Astrocyte (in vitro differentiated cells and primary cell): ENCODE data around the gene PEAR1. TPM values are rescaled to one million over a fixed set of nuclear protein-coding genes. Genes with fewer than 3 reads are reported as not detected.
A peak's percentile ranks its signal among the peaks of the same experiment; 100 is the strongest.

Experiments used
- DNase-seq: peaks from one replicate; pipeline ENCODE4 v3.0.0-alpha.2; 2010; ENCODE audit warnings: low read depth
- FAIRE-seq: peaks from 2 replicates; lab custom pipeline; 2011; peaks lifted over from hg19 to GRCh38; lab: Jason Lieb, UNC
- H2AFZ ChIP-seq: 2 replicates; pipeline ENCODE4 v1.6.0; 2012; ENCODE audit warnings: low read depth, low read length, inconsistent platforms
- H3K27ac ChIP-seq: 2 replicates; pipeline ENCODE4 v1.5.1; 2011; ENCODE audit warnings: low read depth, low read length, inconsistent platforms
- H3K27me3 ChIP-seq: 2 replicates; pipeline ENCODE4 v1.6.0; 2011; ENCODE audit warnings: low read length, inconsistent platforms; ENCODE audit not compliant: insufficient read depth
- H3K36me3 ChIP-seq: 2 replicates; pipeline ENCODE4 v1.5.1; 2011; ENCODE audit warnings: low read length, inconsistent platforms; ENCODE audit not compliant: insufficient read depth
- H3K4me1 ChIP-seq: 2 replicates; pipeline ENCODE4 v1.5.1; 2011; ENCODE audit warnings: low read length, inconsistent platforms; ENCODE audit not compliant: insufficient read depth
- H3K4me2 ChIP-seq: 2 replicates; pipeline ENCODE4 v1.6.0; 2012; ENCODE audit warnings: low read length, inconsistent platforms
- H3K4me3 ChIP-seq: 2 replicates; pipeline ENCODE4 v1.5.1; 2011; ENCODE audit warnings: low read depth, mild to moderate bottlenecking, low read length, inconsistent platforms; ENCODE audit not compliant: insufficient read depth
- H3K79me2 ChIP-seq: 2 replicates; pipeline ENCODE4 v1.6.0; 2012; ENCODE audit warnings: mild to moderate bottlenecking, low read length, inconsistent platforms; ENCODE audit not compliant: insufficient read depth
- H3K9ac ChIP-seq: 2 replicates; pipeline ENCODE4 v1.6.0; 2012; ENCODE audit warnings: mild to moderate bottlenecking, low read length, inconsistent platforms
- H3K9me3 ChIP-seq: 2 replicates; pipeline ENCODE4 v1.5.1; 2012; ENCODE audit warnings: low read depth, mild to moderate bottlenecking, low read length, inconsistent platforms; ENCODE audit not compliant: insufficient read depth
- H4K20me1 ChIP-seq: 2 replicates; pipeline ENCODE4 v1.6.0; 2012; ENCODE audit warnings: low read length, inconsistent platforms; ENCODE audit not compliant: insufficient read depth
- H3K27ac Mint-ChIP-seq: one replicate; pipeline ENCODE4 v1.8.0; 2021; ENCODE audit warnings: mild to moderate bottlenecking, mixed read lengths; ENCODE audit not compliant: unreplicated experiment
- H3K27me3 Mint-ChIP-seq: one replicate; pipeline ENCODE4 v1.8.0; 2021; ENCODE audit warnings: low read depth, mixed read lengths; ENCODE audit not compliant: unreplicated experiment
- H3K36me3 Mint-ChIP-seq: one replicate; pipeline ENCODE4 v1.8.0; 2021; ENCODE audit warnings: low read depth, mixed read lengths; ENCODE audit not compliant: unreplicated experiment
- H3K4me1 Mint-ChIP-seq: one replicate; pipeline ENCODE4 v1.8.0; 2021; ENCODE audit warnings: low read depth, mixed read lengths; ENCODE audit not compliant: unreplicated experiment
- H3K4me3 Mint-ChIP-seq: one replicate; pipeline ENCODE4 v1.8.0; 2021; ENCODE audit warnings: mild to moderate bottlenecking, moderate library complexity, mixed read lengths; ENCODE audit not compliant: unreplicated experiment
- H3K9me3 Mint-ChIP-seq: one replicate; pipeline ENCODE4 v1.8.0; 2021; ENCODE audit warnings: mild to moderate bottlenecking, mixed read lengths; ENCODE audit not compliant: unreplicated experiment
- CTCF ChIP-seq: IDR thresholded peaks from 2 replicates; pipeline ENCODE4 v1.5.1; 2011; ENCODE audit warnings: low read depth, mild to moderate bottlenecking, inconsistent platforms, low read length, moderate library complexity; ENCODE audit not compliant: insufficient read depth
- EZH2 ChIP-seq: IDR thresholded peaks from 2 replicates; pipeline ENCODE4 v1.6.1; 2012; ENCODE audit warnings: mild to moderate bottlenecking, low read length, inconsistent platforms; ENCODE audit not compliant: insufficient read depth
- total RNA-seq: library from RNA; stranded (reverse); gene quantifications from 2 replicates; pipeline ENCODE4 v1.2.1, GENCODE V29; 2021

Gene PEAR1
- total RNA-seq, 1 donor from 2014 or later = 17.3 TPM

DNA sequence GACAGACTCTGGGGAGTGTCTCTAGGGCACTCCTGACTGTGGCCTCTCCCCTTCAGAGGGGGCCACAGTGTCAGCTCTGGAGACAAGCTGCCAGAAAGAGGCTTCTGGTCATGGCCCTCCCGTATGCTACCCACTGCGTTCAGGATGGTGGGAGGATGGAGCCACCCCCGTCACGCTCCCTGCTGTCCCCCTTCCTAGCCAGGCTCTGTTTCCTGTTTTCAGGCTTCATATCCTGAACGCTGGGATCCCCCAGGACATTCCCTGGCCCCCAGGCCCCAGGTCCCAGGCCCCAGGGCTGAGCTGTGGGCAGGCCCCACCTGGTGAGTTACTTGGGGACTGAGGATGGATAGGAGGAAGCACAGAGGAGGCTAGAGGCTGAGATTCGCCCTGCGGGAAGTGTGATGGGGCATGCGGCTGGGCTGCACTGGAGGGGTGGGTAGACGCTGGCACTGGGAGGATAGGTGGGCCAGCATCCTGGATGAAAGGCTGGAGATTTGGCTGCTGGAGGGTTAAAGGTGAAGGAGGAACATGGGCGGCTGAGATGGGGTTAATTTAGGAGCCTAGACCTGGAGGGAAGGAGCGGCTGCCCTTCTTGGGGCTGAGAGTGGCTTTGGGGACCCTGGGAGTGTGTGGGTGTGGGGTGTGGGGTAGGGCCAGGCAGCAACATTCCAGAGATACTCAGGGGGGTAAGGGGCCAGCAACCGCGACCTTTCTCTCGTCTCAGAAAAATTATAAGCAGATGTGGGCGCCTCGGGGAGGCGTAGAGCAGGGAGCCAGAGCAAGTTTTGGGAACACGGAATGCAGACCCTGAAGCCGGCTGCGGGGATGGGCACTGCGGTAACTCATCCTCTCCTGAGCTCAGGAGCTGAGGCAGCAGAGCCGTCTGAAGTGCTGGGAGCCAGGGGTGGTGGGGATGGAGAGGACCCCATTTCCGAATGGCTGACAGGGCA lies 8.7 kb downstream of the PEAR1 start:
- peak overlapping the region; percentile 18 for H3K27ac Mint-ChIP-seq
- Histone ChIP-seq H3K4me1 (peaks cover 64% of the 10 kb centered on the region), H3K27me3 (no peaks in the 10 kb centered on the region), H3K4me2 (peak overlapping the region; percentile 45), H3K9me3 (peaks cover 6% of the 10 kb centered on the region), H3K27ac (no peak overlapping the region), H3K36me3 (no peaks in the 10 kb centered on the region), H2AFZ (no peak overlapping the region), H3K4me3 (no peak overlapping the region), H4K20me1 (peaks cover 30% of the 10 kb centered on the region), H3K9ac (peak overlapping the region; percentile 24), H3K79me2 (peaks cover 68% of the 10 kb centered on the region)
- FAIRE-seq = no peak
- no peak for TF ChIP-seq CTCF
- H3K4me3 Mint-ChIP-seq = peak overlapping the region; percentile 27
- no peak for DNase-seq
- peaks cover 51% of the 10 kb centered on the region for H3K4me1 Mint-ChIP-seq
- H3K36me3 Mint-ChIP-seq = peaks cover 5% of the 10 kb centered on the region
- peaks cover 3% of the 10 kb centered on the region for H3K9me3 Mint-ChIP-seq
- H3K27me3 Mint-ChIP-seq = peaks cover 11% of the 10 kb centered on the region

DNA sequence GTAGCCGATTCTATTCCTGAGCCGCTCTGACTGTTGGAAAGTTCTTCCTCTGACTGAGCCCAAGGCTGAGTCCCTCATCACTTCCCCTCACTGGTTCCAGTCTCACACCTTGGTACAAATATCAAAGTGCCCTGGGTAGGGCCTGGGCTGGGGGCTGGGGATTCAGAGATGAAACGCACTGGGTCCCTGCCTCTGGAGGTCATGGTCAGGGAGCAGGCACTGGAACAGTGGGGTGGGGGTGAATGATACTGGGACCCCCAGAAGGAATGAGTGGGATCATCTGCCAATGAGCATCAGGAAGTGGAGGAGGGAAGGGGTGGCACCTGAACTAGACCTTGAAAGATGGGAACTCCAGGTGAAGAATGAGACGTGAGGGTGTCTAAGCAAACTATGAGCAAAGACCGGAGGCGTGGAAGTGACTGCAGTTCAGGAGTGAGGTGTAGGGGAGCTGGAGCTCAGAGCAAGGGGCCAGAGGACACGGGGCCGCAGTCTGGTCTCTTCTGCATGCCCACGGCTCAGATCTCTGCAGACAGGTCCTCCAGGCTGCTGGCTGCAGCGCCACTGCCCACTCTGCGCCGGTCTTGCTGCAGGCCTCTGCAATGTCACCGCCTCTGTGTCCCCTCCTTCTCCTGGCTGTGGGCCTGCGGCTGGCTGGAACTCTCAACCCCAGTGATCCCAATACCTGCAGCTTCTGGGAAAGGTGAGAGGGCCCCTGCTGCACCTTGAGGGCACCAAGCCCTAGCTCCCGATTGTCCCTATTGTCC lies 10.0 kb downstream of the PEAR1 start:
- H3K27ac Mint-ChIP-seq = no peak overlapping the region
- peaks cover 3% of the 10 kb centered on the region for H3K36me3 Mint-ChIP-seq
- Histone ChIP-seq H3K4me1 (peaks cover 57% of the 10 kb centered on the region), H3K27ac (no peak overlapping the region), H3K4me3 (no peak overlapping the region), H3K9ac (no peak overlapping the region), H3K4me2 (no peak overlapping the region), H4K20me1 (peaks cover 30% of the 10 kb centered on the region), H3K36me3 (no peaks in the 10 kb centered on the region), H2AFZ (no peak overlapping the region), H3K27me3 (no peaks in the 10 kb centered on the region), H3K9me3 (peaks cover 6% of the 10 kb centered on the region), H3K79me2 (peaks cover 59% of the 10 kb centered on the region)
- FAIRE-seq = no peak
- DNase-seq = no peak
- H3K27me3 Mint-ChIP-seq = peaks cover 11% of the 10 kb centered on the region
- peaks cover 44% of the 10 kb centered on the region for H3K4me1 Mint-ChIP-seq
- peaks cover 2% of the 10 kb centered on the region for H3K9me3 Mint-ChIP-seq
- TF ChIP-seq CTCF = no peak
- no peak for TF ChIP-seq EZH2
- H3K4me3 Mint-ChIP-seq = no peak overlapping the region
